ENCODE measurements around the gene TOM1. TPM values are rescaled to one million over a fixed set of nuclear protein-coding genes. Genes with fewer than 3 reads are reported as not detected.
"Not testable (repeated sequence)": the region's sequence is repeated elsewhere in the genome, so short reads cannot be mapped to it uniquely, and the experiment has no call there.

Gene TOM1
- total RNA-seq, 1 experiment from 2014 or later, result 8.3 TPM

DNA sequence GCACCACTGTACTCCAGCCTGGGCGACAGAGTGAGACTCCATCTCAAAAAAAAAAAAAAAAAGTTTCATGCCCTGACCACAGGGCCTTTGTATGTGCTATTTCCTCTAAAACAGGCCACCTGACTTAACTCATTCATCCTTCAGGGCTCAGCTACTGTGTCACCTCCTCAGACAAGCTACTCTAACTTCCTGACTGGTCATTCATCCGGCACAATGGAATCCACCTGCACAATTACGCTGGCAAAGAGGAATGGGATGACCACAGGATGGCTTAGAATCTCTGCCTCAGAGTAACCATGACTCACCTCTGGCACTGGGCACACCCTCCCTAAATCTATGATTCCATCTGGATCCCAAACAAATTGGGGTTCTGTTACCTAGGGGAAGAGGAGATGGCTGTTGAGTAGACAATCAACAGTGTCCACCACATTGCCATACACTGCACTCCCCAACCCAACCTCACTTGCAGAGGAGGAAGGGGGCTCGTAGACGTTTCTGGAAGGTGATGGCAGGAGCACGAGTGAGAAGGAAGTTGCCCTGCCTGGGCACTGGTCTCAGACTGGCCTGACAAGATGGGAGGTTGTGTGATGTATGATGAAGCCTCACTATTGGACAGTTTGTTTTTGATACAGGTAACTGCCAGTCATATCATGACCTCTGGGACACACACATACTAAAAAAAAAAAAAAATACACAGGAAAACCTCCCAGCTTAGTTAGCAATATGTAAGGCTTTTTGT, 58.4 kb downstream of the TOM1 start:
- Histone ChIP-seq H3K36me3 (ENCODE audit: insufficient read depth, low read length) (no peaks in the 10 kb centered on the region), H3K27me3 (ENCODE audit: low read length) (no peaks in the 10 kb centered on the region), H2AFZ (ENCODE audit: low read length) (no peak overlapping the region), H3K4me3 (ENCODE audit: low read length) (no peak overlapping the region), H3K9ac (ENCODE audit: low read length) (no peak overlapping the region), H3K9me2 (replicated peaks; ENCODE audit: insufficient read depth, low read length) (no peaks in the 10 kb centered on the region), H3K27ac (ENCODE audit: low read length) (no peak overlapping the region), H3K9me3 (ENCODE audit: low read length) (no peaks in the 10 kb centered on the region), H4K20me1 (ENCODE audit: insufficient read depth, low read depth, low read length) (no peaks in the 10 kb centered on the region), H3K4me2 (ENCODE audit: low read depth, low read length, poor library complexity, severe bottlenecking) (no peak overlapping the region), H3K4me1 (ENCODE audit: low read length) (peaks cover 5% of the 10 kb centered on the region), H3K79me2 (ENCODE audit: low read length) (no peaks in the 10 kb centered on the region)
- DNase-seq, result no peak

DNA sequence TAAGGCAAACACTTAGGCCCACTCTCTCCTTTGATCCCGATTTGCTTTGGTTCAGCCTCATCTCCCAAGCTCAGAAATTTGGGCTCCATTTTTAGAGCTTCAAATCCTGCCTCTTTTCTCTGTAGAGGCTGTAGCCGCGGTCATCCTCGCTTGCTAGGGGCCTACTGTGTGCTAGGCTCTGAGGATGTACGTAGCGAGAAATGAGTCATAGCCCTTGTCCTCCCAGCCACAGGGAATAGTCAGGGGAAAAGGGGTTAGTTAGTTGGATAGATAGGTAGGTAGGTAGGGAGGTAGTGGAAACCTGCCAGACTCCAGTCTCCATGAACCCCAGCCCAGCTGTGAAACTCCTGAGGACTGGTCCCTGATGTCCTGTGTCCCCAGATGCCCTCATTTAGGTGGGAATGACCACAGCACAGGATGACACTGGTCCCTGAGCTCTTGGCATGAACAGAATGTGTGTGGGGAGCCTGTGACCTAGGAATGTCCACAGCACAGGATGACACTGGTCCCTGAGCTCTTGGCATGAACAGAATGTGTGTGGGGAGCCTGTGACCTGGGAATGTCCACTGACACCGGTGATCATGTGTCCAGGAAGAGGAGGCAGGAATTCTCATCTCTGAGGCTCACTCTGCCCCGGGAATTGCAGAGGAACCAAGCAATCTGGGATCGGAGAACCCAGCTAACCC, 59.8 kb downstream of the TOM1 start:
- H3K9me3 ChIP-seq (ENCODE audit: low read length), result no peaks in the 10 kb centered on the region
- DNase-seq, result no peak
- no peaks in the 10 kb centered on the region for H3K36me3 ChIP-seq (ENCODE audit: insufficient read depth, low read length)
- H3K9ac ChIP-seq (ENCODE audit: low read length), result no peak overlapping the region
- H3K9me2 ChIP-seq (replicated peaks; ENCODE audit: insufficient read depth, low read length), result no peaks in the 10 kb centered on the region
- no peaks in the 10 kb centered on the region for H3K4me1 ChIP-seq (ENCODE audit: low read length)
- no peak overlapping the region for H2AFZ ChIP-seq (ENCODE audit: low read length)
- H4K20me1 ChIP-seq (ENCODE audit: insufficient read depth, low read depth, low read length), result no peaks in the 10 kb centered on the region
- H3K79me2 ChIP-seq (ENCODE audit: low read length), result no peaks in the 10 kb centered on the region
- no peaks in the 10 kb centered on the region for H3K27me3 ChIP-seq (ENCODE audit: low read length)
- H3K27ac ChIP-seq (ENCODE audit: low read length), result no peak overlapping the region
- H3K4me3 ChIP-seq (ENCODE audit: low read length), result no peak overlapping the region
- no peak overlapping the region for H3K4me2 ChIP-seq (ENCODE audit: low read depth, low read length, poor library complexity, severe bottlenecking)

DNA sequence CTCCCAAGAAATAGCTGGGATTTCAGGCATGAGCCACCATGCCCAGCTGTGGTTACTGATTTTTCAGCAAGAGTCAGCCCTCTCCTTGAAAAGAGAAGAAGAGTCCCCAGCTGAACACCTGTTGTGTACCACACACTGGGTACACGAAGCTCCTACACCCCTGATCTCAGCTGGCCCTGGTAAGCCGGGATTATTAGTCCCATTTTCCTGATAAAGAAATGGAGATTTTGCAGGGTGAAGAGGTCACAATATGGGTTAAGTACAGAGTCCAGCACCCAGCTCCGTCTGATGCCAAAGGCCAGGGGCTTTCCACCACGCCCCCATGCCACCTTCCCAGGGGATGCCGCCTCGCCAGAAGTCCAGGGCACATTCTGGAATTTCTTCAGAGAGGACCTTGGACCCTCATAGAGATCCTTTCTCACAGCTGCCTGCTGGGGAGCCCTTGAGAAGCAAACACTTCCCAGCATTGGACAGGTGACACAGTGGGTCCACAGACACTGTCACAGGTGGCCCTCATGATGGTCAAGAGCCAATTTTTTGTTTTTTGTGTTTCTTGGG, 61.4 kb downstream of the TOM1 start:
- no peaks in the 10 kb centered on the region for H3K36me3 ChIP-seq (ENCODE audit: insufficient read depth, low read length)
- H3K9me3 ChIP-seq (ENCODE audit: low read length), result no peaks in the 10 kb centered on the region
- no peak overlapping the region for H2AFZ ChIP-seq (ENCODE audit: low read length)
- H3K9me2 ChIP-seq (replicated peaks; ENCODE audit: insufficient read depth, low read length), result no peaks in the 10 kb centered on the region
- no peaks in the 10 kb centered on the region for H3K27me3 ChIP-seq (ENCODE audit: low read length)
- no peaks in the 10 kb centered on the region for H4K20me1 ChIP-seq (ENCODE audit: insufficient read depth, low read depth, low read length)
- H3K4me2 ChIP-seq (ENCODE audit: low read depth, low read length, poor library complexity, severe bottlenecking), result no peak overlapping the region
- no peak overlapping the region for H3K9ac ChIP-seq (ENCODE audit: low read length)
- H3K79me2 ChIP-seq (ENCODE audit: low read length), result no peaks in the 10 kb centered on the region
- no peak for DNase-seq
- H3K4me3 ChIP-seq (ENCODE audit: low read length), result no peak overlapping the region
- H3K4me1 ChIP-seq (ENCODE audit: low read length), result peaks cover 5% of the 10 kb centered on the region
- no peak overlapping the region for H3K27ac ChIP-seq (ENCODE audit: low read length)

DNA sequence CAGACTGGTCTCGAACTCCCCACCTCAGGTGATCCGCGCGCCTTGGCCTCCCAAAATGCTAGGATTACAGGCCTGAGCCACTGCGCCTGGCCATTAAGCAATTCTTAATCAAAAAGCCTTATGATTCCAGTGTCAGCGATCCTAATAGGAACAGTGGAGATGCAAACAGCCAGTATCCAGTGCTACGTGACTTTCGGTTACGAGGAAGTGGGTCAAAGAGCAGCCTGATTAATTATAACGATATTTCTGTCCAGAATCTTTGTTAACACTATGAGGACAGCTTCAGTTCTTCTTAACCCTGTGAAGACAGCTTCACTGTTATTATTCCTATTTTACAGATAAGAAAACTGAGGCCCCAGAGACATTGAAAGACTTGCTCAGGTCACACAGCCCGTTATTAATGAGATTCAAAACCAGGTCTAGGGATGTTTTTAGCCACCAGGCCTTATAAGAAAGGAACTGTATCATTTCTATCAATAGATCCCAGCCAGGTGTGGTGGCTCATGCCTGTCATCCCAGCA, 63.9 kb downstream of the TOM1 start:
- no peak for DNase-seq
- Histone ChIP-seq H3K79me2 (ENCODE audit: low read length) (no peaks in the 10 kb centered on the region), H3K9me3 (ENCODE audit: low read length) (no peaks in the 10 kb centered on the region), H3K4me1 (ENCODE audit: low read length) (peaks cover 14% of the 10 kb centered on the region), H3K9me2 (replicated peaks; ENCODE audit: insufficient read depth, low read length) (no peaks in the 10 kb centered on the region), H3K4me2 (ENCODE audit: low read depth, low read length, poor library complexity, severe bottlenecking) (no peak overlapping the region), H4K20me1 (ENCODE audit: insufficient read depth, low read depth, low read length) (no peaks in the 10 kb centered on the region), H3K9ac (ENCODE audit: low read length) (no peak overlapping the region), H3K27ac (ENCODE audit: low read length) (no peak overlapping the region), H3K27me3 (ENCODE audit: low read length) (no peaks in the 10 kb centered on the region), H3K36me3 (ENCODE audit: insufficient read depth, low read length) (no peaks in the 10 kb centered on the region), H3K4me3 (ENCODE audit: low read length) (no peak overlapping the region), H2AFZ (ENCODE audit: low read length) (no peak overlapping the region)

DNA sequence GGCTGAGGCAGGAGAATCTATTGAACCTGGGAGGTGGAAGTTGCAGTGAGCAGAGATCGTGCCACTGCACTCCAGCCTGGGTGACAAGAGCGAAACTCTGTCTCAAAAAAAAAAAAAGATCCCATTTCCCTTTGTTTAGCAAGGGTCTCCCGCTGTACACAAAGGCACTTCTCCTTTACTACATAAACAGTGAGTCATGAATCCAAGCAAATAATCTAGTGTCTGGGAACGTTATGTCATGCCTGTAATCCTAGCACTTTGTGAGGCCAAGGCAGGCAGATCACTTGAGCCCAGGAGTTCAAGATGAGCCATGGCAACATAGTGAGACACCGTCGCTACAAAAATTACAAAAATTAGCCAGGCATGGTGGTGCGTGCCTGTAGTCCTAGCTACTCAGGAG, 64.5 kb downstream of the TOM1 start:
- H3K9ac ChIP-seq (ENCODE audit: low read length); H3K4me2 ChIP-seq (ENCODE audit: low read depth, low read length, poor library complexity, severe bottlenecking): not testable (repeated sequence)

DNA sequence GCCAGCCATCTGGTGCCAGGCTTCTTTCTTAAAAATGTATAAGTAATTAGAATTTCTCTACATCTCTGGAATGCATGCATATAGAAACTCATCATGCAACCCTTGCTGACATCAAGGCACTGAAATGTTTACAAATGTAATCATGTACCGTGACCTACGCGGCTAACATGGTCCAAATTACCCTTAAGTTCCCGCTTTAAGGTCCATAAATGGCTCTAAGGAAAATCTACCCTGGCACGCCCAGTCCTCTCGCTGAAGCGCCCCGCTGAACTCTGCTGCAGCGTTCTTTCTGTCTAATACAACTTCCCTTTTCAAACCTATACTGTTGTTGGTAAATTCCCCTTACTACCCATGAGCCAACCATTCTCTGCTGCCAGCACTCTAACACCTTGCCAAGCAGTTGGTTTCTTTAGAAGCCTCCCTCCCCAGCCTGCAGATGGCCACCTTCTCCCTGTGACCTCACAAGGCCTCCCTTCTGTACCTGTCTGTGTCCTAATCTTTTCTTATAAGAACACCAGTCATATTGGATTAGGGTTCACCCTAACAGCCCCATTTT, 67.7 kb downstream of the TOM1 start:
- no peak overlapping the region for H3K4me2 ChIP-seq (ENCODE audit: low read depth, low read length, poor library complexity, severe bottlenecking)
- H3K9me3 ChIP-seq (ENCODE audit: low read length), result no peaks in the 10 kb centered on the region
- H3K27me3 ChIP-seq (ENCODE audit: low read length), result no peaks in the 10 kb centered on the region
- no peaks in the 10 kb centered on the region for H3K36me3 ChIP-seq (ENCODE audit: insufficient read depth, low read length)
- peak; percentile 64 for DNase-seq
- no peaks in the 10 kb centered on the region for H3K79me2 ChIP-seq (ENCODE audit: low read length)
- H3K4me1 ChIP-seq (ENCODE audit: low read length), result peaks cover 14% of the 10 kb centered on the region
- H3K4me3 ChIP-seq (ENCODE audit: low read length), result no peak overlapping the region
- H3K9ac ChIP-seq (ENCODE audit: low read length), result no peak overlapping the region
- H4K20me1 ChIP-seq (ENCODE audit: insufficient read depth, low read depth, low read length), result no peaks in the 10 kb centered on the region
- no peak overlapping the region for H3K27ac ChIP-seq (ENCODE audit: low read length)
- H3K9me2 ChIP-seq (replicated peaks; ENCODE audit: insufficient read depth, low read length), result no peaks in the 10 kb centered on the region
- H2AFZ ChIP-seq (ENCODE audit: low read length), result peak overlapping the region; percentile 1; the same call in 1 of the 2 replicates

More for the DNA sequence above, 64.5 kb downstream of the TOM1 start:
- not testable (repeated sequence) for H3K9me3 ChIP-seq (ENCODE audit: low read length); DNase-seq; H3K27ac ChIP-seq (ENCODE audit: low read length); H3K9me2 ChIP-seq (replicated peaks; ENCODE audit: insufficient read depth, low read length); H2AFZ ChIP-seq (ENCODE audit: low read length); H3K79me2 ChIP-seq (ENCODE audit: low read length); H4K20me1 ChIP-seq (ENCODE audit: insufficient read depth, low read depth, low read length); H3K36me3 ChIP-seq (ENCODE audit: insufficient read depth, low read length); H3K4me3 ChIP-seq (ENCODE audit: low read length); H3K27me3 ChIP-seq (ENCODE audit: low read length)
- peaks cover 14% of the 10 kb centered on the region for H3K4me1 ChIP-seq (ENCODE audit: low read length)

DNA sequence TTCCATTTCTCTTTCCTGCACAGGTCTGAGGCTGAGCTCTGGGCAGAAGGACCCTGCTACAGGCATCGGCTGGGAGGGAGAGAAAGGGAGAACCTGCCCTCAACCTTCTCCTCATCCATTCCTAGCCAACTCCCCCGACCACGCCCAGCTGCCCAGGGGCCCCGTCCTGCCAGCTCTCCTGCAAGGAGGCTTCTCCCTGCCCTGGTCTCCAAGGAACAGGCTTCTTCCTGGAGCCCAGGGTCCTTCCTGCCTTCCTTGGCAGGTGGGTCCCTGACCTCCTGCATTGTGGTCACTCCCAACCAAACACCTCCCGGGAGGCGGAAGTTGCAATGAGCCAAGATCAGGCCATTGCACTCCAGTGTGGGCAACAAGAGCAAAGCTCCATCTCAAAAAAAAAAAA, 68.7 kb downstream of the TOM1 start:
- no peak overlapping the region for H3K4me2 ChIP-seq (ENCODE audit: low read depth, low read length, poor library complexity, severe bottlenecking)
- H3K4me1 ChIP-seq (ENCODE audit: low read length), result peaks cover 14% of the 10 kb centered on the region
- no peak for DNase-seq
- no peaks in the 10 kb centered on the region for H4K20me1 ChIP-seq (ENCODE audit: insufficient read depth, low read depth, low read length)
- H3K9me3 ChIP-seq (ENCODE audit: low read length), result no peaks in the 10 kb centered on the region
- no peak overlapping the region for H2AFZ ChIP-seq (ENCODE audit: low read length)
- no peaks in the 10 kb centered on the region for H3K79me2 ChIP-seq (ENCODE audit: low read length)
- no peaks in the 10 kb centered on the region for H3K27me3 ChIP-seq (ENCODE audit: low read length)
- no peak overlapping the region for H3K4me3 ChIP-seq (ENCODE audit: low read length)
- no peak overlapping the region for H3K9ac ChIP-seq (ENCODE audit: low read length)
- H3K9me2 ChIP-seq (replicated peaks; ENCODE audit: insufficient read depth, low read length), result no peaks in the 10 kb centered on the region
- no peaks in the 10 kb centered on the region for H3K36me3 ChIP-seq (ENCODE audit: insufficient read depth, low read length)
- no peak overlapping the region for H3K27ac ChIP-seq (ENCODE audit: low read length)

DNA sequence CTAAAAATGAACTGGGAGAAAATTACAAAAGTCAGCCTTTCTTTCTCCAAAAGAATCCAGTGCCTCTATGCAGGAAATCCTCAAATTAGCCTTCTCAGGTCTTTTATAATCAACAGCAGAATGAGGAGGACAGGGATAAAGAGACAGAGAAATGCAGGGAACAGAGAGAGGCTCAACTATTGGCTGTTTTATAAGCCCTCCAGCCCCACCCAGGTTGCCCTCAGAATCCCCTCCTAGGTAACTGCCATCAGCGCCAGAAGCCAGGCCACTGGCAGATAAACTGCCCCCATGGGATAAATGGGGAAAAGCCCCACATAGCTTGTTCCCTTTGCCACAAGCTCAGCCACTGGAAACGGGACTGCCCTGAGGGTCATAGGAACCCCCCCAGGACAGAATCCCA, 70.3 kb downstream of the TOM1 start:
- Histone ChIP-seq H3K27ac (ENCODE audit: low read length) (no peak overlapping the region), H2AFZ (ENCODE audit: low read length) (no peak overlapping the region), H3K4me1 (ENCODE audit: low read length) (peaks cover 14% of the 10 kb centered on the region), H3K4me3 (ENCODE audit: low read length) (no peak overlapping the region), H3K36me3 (ENCODE audit: insufficient read depth, low read length) (no peaks in the 10 kb centered on the region), H3K4me2 (ENCODE audit: low read depth, low read length, poor library complexity, severe bottlenecking) (no peak overlapping the region), H3K9me2 (replicated peaks; ENCODE audit: insufficient read depth, low read length) (no peaks in the 10 kb centered on the region), H3K27me3 (ENCODE audit: low read length) (no peaks in the 10 kb centered on the region), H3K9me3 (ENCODE audit: low read length) (no peaks in the 10 kb centered on the region), H4K20me1 (ENCODE audit: insufficient read depth, low read depth, low read length) (no peaks in the 10 kb centered on the region), H3K9ac (ENCODE audit: low read length) (no peak overlapping the region), H3K79me2 (ENCODE audit: low read length) (no peaks in the 10 kb centered on the region)
- DNase-seq, result no peak

Data from Karpas-422 (cell line).